ENCODE measurements around the gene GLI3.

GLI3 gene

DNA sequence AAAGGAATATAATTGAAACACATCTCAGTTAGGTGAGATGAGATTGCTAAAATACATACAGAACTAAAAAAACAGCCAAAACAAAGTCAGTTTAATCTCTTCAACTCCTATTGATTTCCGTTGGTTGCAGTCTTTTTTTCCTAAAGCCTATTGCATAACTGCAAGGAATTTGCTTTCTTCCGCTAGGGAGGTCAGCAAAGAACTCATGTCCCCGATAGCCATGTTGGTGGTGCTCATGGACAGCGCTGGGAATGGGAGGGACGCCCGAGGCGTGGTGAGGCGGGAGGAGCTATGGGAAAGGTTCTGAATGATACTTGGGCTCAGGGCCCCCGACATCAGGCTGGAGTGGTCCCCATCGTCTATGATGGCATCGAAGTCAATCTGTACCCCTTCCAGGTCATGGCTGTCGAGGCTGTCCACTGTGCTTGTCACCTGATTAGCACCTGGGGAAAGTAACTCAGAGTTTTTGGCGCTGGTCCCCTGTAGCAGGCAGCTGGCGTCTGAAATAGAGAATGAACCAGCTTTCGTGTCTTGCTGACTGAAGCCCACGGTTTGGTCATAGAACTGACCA lies 272.7 kb downstream of the GLI3 start:
- Histone ChIP-seq H3K27ac (ENCODE audit: low read depth in 2 of 2, low read length in 2 of 2) (no peak overlapping the region), H3K27me3 (ENCODE audit: control insufficient read depth in 2 of 2, insufficient read depth in 2 of 2, low read length in 2 of 2) (no peaks in the 10 kb centered on the region), H3K9ac (ENCODE audit: low read depth in 1 of 2, low read length in 2 of 2) (no peak overlapping the region), H3K9me3 (ENCODE audit: control insufficient read depth in 2 of 2, low read length in 2 of 2) (no peaks in the 10 kb centered on the region), H3K4me3 (ENCODE audit: low read length in 2 of 2) (no peak overlapping the region), H3K36me3 (ENCODE audit: control insufficient read depth in 2 of 2, insufficient read depth in 2 of 2, low read length in 2 of 2) (no peaks in the 10 kb centered on the region), H3K4me1 (ENCODE audit: control insufficient read depth in 2 of 2, insufficient read depth in 2 of 2, low read length in 2 of 2) (no peaks in the 10 kb centered on the region)

DNA sequence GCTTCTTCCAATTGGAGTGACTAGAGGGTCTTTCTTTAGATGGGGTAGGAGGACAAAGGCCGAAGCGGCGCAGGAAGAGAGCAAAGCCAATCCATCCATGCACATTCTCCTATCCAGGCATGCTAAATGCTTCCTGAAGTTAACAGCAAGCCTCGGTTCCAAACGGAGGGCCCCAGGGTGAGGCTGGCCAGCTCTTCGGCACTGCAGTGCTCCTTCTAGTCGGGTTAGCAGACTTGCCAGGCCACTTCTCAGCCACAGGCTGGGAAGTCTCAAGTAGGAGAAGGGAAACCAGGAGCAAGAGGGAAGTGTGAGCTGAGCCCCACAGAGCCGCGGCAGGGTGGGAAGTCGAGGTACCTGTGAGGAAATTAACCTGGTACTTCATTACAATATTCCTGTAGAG lies 280.3 kb downstream of the GLI3 start:
- no peak overlapping the region for H3K9ac ChIP-seq (ENCODE audit: low read depth in 1 of 2, low read length in 2 of 2)
- no peaks in the 10 kb centered on the region for H3K27me3 ChIP-seq (ENCODE audit: control insufficient read depth in 2 of 2, insufficient read depth in 2 of 2, low read length in 2 of 2)
- no peaks in the 10 kb centered on the region for H3K9me3 ChIP-seq (ENCODE audit: control insufficient read depth in 2 of 2, low read length in 2 of 2)
- H3K27ac ChIP-seq (ENCODE audit: low read depth in 2 of 2, low read length in 2 of 2), result no peak overlapping the region
- H3K4me3 ChIP-seq (ENCODE audit: low read length in 2 of 2), result no peak overlapping the region
- H3K4me1 ChIP-seq (ENCODE audit: control insufficient read depth in 2 of 2, insufficient read depth in 2 of 2, low read length in 2 of 2), result no peaks in the 10 kb centered on the region
- no peaks in the 10 kb centered on the region for H3K36me3 ChIP-seq (ENCODE audit: control insufficient read depth in 2 of 2, insufficient read depth in 2 of 2, low read length in 2 of 2)

GRCh38 chr7:41955893-41956675 lies 280.9 kb downstream of the GLI3 start:
- no peaks in the 10 kb centered on the region for H3K4me1 ChIP-seq (ENCODE audit: control insufficient read depth in 2 of 2, insufficient read depth in 2 of 2, low read length in 2 of 2)
- no peak overlapping the region for H3K9ac ChIP-seq (ENCODE audit: low read depth in 1 of 2, low read length in 2 of 2)
- no peak overlapping the region for H3K27ac ChIP-seq (ENCODE audit: low read depth in 2 of 2, low read length in 2 of 2)
- H3K9me3 ChIP-seq (ENCODE audit: control insufficient read depth in 2 of 2, low read length in 2 of 2), result no peaks in the 10 kb centered on the region
- H3K4me3 ChIP-seq (ENCODE audit: low read length in 2 of 2), result no peak overlapping the region
- no peaks in the 10 kb centered on the region for H3K27me3 ChIP-seq (ENCODE audit: control insufficient read depth in 2 of 2, insufficient read depth in 2 of 2, low read length in 2 of 2)
- no peaks in the 10 kb centered on the region for H3K36me3 ChIP-seq (ENCODE audit: control insufficient read depth in 2 of 2, insufficient read depth in 2 of 2, low read length in 2 of 2)

GRCh38 chr7:41955451-41955850 lies 281.6 kb downstream of the GLI3 start:
- H3K9me3 ChIP-seq (ENCODE audit: control insufficient read depth in 2 of 2, low read length in 2 of 2), result no peaks in the 10 kb centered on the region
- no peak overlapping the region for H3K4me3 ChIP-seq (ENCODE audit: low read length in 2 of 2)
- no peaks in the 10 kb centered on the region for H3K27me3 ChIP-seq (ENCODE audit: control insufficient read depth in 2 of 2, insufficient read depth in 2 of 2, low read length in 2 of 2)
- no peaks in the 10 kb centered on the region for H3K36me3 ChIP-seq (ENCODE audit: control insufficient read depth in 2 of 2, insufficient read depth in 2 of 2, low read length in 2 of 2)
- no peaks in the 10 kb centered on the region for H3K4me1 ChIP-seq (ENCODE audit: control insufficient read depth in 2 of 2, insufficient read depth in 2 of 2, low read length in 2 of 2)
- H3K27ac ChIP-seq (ENCODE audit: low read depth in 2 of 2, low read length in 2 of 2), result no peak overlapping the region
- H3K9ac ChIP-seq (ENCODE audit: low read depth in 1 of 2, low read length in 2 of 2), result no peak overlapping the region

GRCh38 chr7:41954976-41955375 lies 282.0 kb downstream of the GLI3 start:
- H3K4me1 ChIP-seq (ENCODE audit: control insufficient read depth in 2 of 2, insufficient read depth in 2 of 2, low read length in 2 of 2), result no peaks in the 10 kb centered on the region
- no peak overlapping the region for H3K9ac ChIP-seq (ENCODE audit: low read depth in 1 of 2, low read length in 2 of 2)
- H3K4me3 ChIP-seq (ENCODE audit: low read length in 2 of 2), result no peak overlapping the region
- no peaks in the 10 kb centered on the region for H3K36me3 ChIP-seq (ENCODE audit: control insufficient read depth in 2 of 2, insufficient read depth in 2 of 2, low read length in 2 of 2)
- H3K27me3 ChIP-seq (ENCODE audit: control insufficient read depth in 2 of 2, insufficient read depth in 2 of 2, low read length in 2 of 2), result no peaks in the 10 kb centered on the region
- H3K9me3 ChIP-seq (ENCODE audit: control insufficient read depth in 2 of 2, low read length in 2 of 2), result no peaks in the 10 kb centered on the region
- H3K27ac ChIP-seq (ENCODE audit: low read depth in 2 of 2, low read length in 2 of 2), result no peak overlapping the region

DNA sequence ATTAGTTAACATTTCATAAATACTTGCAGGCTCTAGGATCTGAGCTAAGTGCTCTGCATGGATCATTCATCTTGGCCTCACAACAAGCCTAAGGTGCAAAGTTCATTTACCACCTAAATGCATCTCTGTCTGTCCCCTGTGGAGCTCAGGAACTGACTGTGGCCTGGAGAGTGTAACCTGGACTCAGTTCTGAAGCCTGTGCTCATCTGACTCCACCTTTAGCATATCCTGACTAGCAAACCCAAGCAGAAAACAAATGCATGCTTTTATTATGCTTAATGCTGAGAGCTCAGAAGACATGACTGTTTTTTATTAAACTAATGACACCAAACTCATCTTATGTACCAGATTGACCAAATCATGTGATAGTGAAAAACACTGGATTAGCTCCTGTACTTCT lies 288.5 kb downstream of the GLI3 start:
- no peak overlapping the region for H3K27ac ChIP-seq (ENCODE audit: low read depth in 2 of 2, low read length in 2 of 2)
- no peak overlapping the region for H3K9ac ChIP-seq (ENCODE audit: low read depth in 1 of 2, low read length in 2 of 2)
- H3K9me3 ChIP-seq (ENCODE audit: control insufficient read depth in 2 of 2, low read length in 2 of 2), result no peaks in the 10 kb centered on the region
- no peaks in the 10 kb centered on the region for H3K36me3 ChIP-seq (ENCODE audit: control insufficient read depth in 2 of 2, insufficient read depth in 2 of 2, low read length in 2 of 2)
- H3K4me1 ChIP-seq (ENCODE audit: control insufficient read depth in 2 of 2, insufficient read depth in 2 of 2, low read length in 2 of 2), result peaks cover 1 to 2% of the 10 kb centered on the region in 2 donors
- no peaks in the 10 kb centered on the region for H3K27me3 ChIP-seq (ENCODE audit: control insufficient read depth in 2 of 2, insufficient read depth in 2 of 2, low read length in 2 of 2)
- no peak overlapping the region for H3K4me3 ChIP-seq (ENCODE audit: low read length in 2 of 2)

DNA sequence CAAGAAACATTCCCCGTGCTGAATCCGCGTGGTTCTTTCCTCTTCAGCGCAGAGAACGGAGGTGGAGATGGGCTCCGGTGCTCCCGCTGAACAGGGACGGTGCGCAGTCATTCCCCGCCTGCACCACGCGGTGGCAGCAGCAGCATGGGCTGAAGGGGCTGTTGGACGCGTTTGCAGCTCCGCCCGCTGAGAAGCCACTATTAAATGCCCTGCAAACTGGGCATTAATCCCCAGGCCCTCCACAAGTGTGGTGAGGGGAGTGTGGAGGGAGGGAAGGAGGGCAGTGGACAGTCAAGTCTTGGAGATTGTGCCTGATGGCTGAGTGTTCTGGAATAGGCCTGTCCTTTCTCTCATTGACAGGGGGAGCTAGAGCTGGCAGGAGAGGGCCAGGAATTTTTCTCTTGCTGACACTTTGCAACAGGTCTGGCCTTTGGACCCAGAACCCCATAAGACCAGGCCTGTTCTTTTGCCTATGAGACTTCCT lies 293.9 kb downstream of the GLI3 start:
- no peaks in the 10 kb centered on the region for H3K27me3 ChIP-seq (ENCODE audit: control insufficient read depth in 2 of 2, insufficient read depth in 2 of 2, low read length in 2 of 2)
- peak overlapping the region; percentile 42 to 66 for H3K4me3 ChIP-seq (ENCODE audit: low read length in 2 of 2)
- peaks cover 10 to 11% of the 10 kb centered on the region in 2 donors for H3K4me1 ChIP-seq (ENCODE audit: control insufficient read depth in 2 of 2, insufficient read depth in 2 of 2, low read length in 2 of 2)
- no peaks in the 10 kb centered on the region for H3K36me3 ChIP-seq (ENCODE audit: control insufficient read depth in 2 of 2, insufficient read depth in 2 of 2, low read length in 2 of 2)
- no peak overlapping the region for H3K9ac ChIP-seq (ENCODE audit: low read depth in 1 of 2, low read length in 2 of 2)
- no peak overlapping the region for H3K27ac ChIP-seq (ENCODE audit: low read depth in 2 of 2, low read length in 2 of 2)
- H3K9me3 ChIP-seq (ENCODE audit: control insufficient read depth in 2 of 2, low read length in 2 of 2), result no peaks in the 10 kb centered on the region

- Histone ChIP-seq H3K4me1 (ENCODE audit: control insufficient read depth in 2 of 2, insufficient read depth in 2 of 2, low read length in 2 of 2) (peaks cover 10 to 11% of the 10 kb centered on the region in 2 donors), H3K36me3 (ENCODE audit: control insufficient read depth in 2 of 2, insufficient read depth in 2 of 2, low read length in 2 of 2) (no peaks in the 10 kb centered on the region), H3K9ac (ENCODE audit: low read depth in 1 of 2, low read length in 2 of 2) (no peak overlapping the region), H3K9me3 (ENCODE audit: control insufficient read depth in 2 of 2, low read length in 2 of 2) (no peaks in the 10 kb centered on the region), H3K27ac (ENCODE audit: low read depth in 2 of 2, low read length in 2 of 2) (no peak overlapping the region), H3K4me3 (ENCODE audit: low read length in 2 of 2) (peak overlapping the region; percentile 42 to 66), H3K27me3 (ENCODE audit: control insufficient read depth in 2 of 2, insufficient read depth in 2 of 2, low read length in 2 of 2) (no peaks in the 10 kb centered on the region)
Observed at GRCh38 chr7:41942468-41943093, 294.4 kb downstream of the GLI3 start.

- Histone ChIP-seq H3K36me3 (ENCODE audit: control insufficient read depth in 2 of 2, insufficient read depth in 2 of 2, low read length in 2 of 2) (no peaks in the 10 kb centered on the region), H3K9me3 (ENCODE audit: control insufficient read depth in 2 of 2, low read length in 2 of 2) (no peaks in the 10 kb centered on the region), H3K4me1 (ENCODE audit: control insufficient read depth in 2 of 2, insufficient read depth in 2 of 2, low read length in 2 of 2) (peaks cover 10 to 11% of the 10 kb centered on the region in 2 donors), H3K9ac (ENCODE audit: low read depth in 1 of 2, low read length in 2 of 2) (no peak overlapping the region), H3K27me3 (ENCODE audit: control insufficient read depth in 2 of 2, insufficient read depth in 2 of 2, low read length in 2 of 2) (no peaks in the 10 kb centered on the region), H3K27ac (ENCODE audit: low read depth in 2 of 2, low read length in 2 of 2) (no peak overlapping the region), H3K4me3 (ENCODE audit: low read length in 2 of 2) (no peak overlapping the region)
Observed at GRCh38 chr7:41940760-41941343, 296.2 kb downstream of the GLI3 start.

- Histone ChIP-seq H3K4me3 (ENCODE audit: low read length in 2 of 2) (no peak overlapping the region), H3K27ac (ENCODE audit: low read depth in 2 of 2, low read length in 2 of 2) (no peak overlapping the region), H3K36me3 (ENCODE audit: control insufficient read depth in 2 of 2, insufficient read depth in 2 of 2, low read length in 2 of 2) (no peaks in the 10 kb centered on the region), H3K9me3 (ENCODE audit: control insufficient read depth in 2 of 2, low read length in 2 of 2) (no peaks in the 10 kb centered on the region), H3K27me3 (ENCODE audit: control insufficient read depth in 2 of 2, insufficient read depth in 2 of 2, low read length in 2 of 2) (no peaks in the 10 kb centered on the region), H3K9ac (ENCODE audit: low read depth in 1 of 2, low read length in 2 of 2) (no peak overlapping the region), H3K4me1 (ENCODE audit: control insufficient read depth in 2 of 2, insufficient read depth in 2 of 2, low read length in 2 of 2) (peaks cover 6 to 8% of the 10 kb centered on the region in 2 donors)
Observed at GRCh38 chr7:41938371-41938770, 298.6 kb downstream of the GLI3 start.
